PC-3 (cell line): ENCODE measurements around the gene NOP14. TPM values are rescaled to one million over a fixed set of nuclear protein-coding genes. Genes with fewer than 3 reads are reported as not detected.

ENCODE experiments used
- ATAC-seq: fragments of 200-7000 bp; cut with Tn5 transposase; 2 replicates; pipeline ENCODE4 v1.9.1; 2020; ENCODE audit warnings: mild to moderate bottlenecking, moderate library complexity
- BruUV-seq: library from RNA; stranded (reverse); fragments of 400-500 nt; replicated peaks from 2 replicates; lab custom pipeline; 2021; lab: Mats Ljungman, UMichigan
- CTCF ChIA-PET: fragments of 300-600 bp; sonication (Branson Sonifier 250); formaldehyde crosslinking; loops from one replicate; lab custom pipeline; 2022; ENCODE audit warnings: antibody characterized with exemption; lab: Charles Lee
- POLR2A ChIA-PET: fragments of 300-600 bp; sonication (Branson Sonifier 250); formaldehyde crosslinking; loops from one replicate; lab custom pipeline; 2022; ENCODE audit warnings: antibody characterized with exemption; ENCODE audit not compliant: unreplicated experiment; lab: Charles Lee
- DNase-seq: peaks from one replicate; pipeline ENCODE4 v3.0.0-alpha.2; 2015
- H2AFZ ChIP-seq: fragments of 300-600 bp; sonication (generic); 2 replicates; pipeline ENCODE4 v1.6.0; 2016; ENCODE audit warnings: antibody characterized with exemption, low read length
- H3F3A ChIP-seq: fragments of 300-600 bp; sonication (generic); one replicate; pipeline ENCODE4 v1.6.0; 2017; ENCODE audit warnings: antibody characterized with exemption, low read length, control low read depth, mild to moderate bottlenecking; ENCODE audit not compliant: unreplicated experiment
- H3K27ac ChIP-seq: fragments of 300-600 bp; sonication (generic); 2 replicates; pipeline ENCODE4 v1.5.1; 2016; ENCODE audit warnings: mild to moderate bottlenecking, low read length
- H3K27me3 ChIP-seq: fragments of 300-600 bp; sonication (generic); 2 replicates; pipeline ENCODE4 v1.6.1; 2016; ENCODE audit warnings: low read length, mixed read lengths
- H3K36me3 ChIP-seq: fragments of 300-600 bp; sonication (generic); 2 replicates; pipeline ENCODE4 v1.6.1; 2016; ENCODE audit warnings: low read depth, mixed run types, low read length, mixed read lengths
- H3K4me1 ChIP-seq: fragments of 300-600 bp; sonication (generic); 2 replicates; pipeline ENCODE4 v1.5.1; 2016; ENCODE audit warnings: low read length; ENCODE audit not compliant: insufficient read depth
- H3K4me2 ChIP-seq: fragments of 300-600 bp; sonication (generic); 2 replicates; pipeline ENCODE4 v1.6.0; 2016; ENCODE audit warnings: low read length
- H3K4me3 ChIP-seq: fragments of 300-600 bp; sonication (generic); 2 replicates; pipeline ENCODE4 v1.5.1; 2016; ENCODE audit warnings: mild to moderate bottlenecking, low read length, mixed read lengths
- H3K79me2 ChIP-seq: fragments of 300-600 bp; sonication (generic); 2 replicates; pipeline ENCODE4 v1.6.1; 2017; ENCODE audit warnings: low read length, mixed read lengths
- H3K9ac ChIP-seq: fragments of 300-600 bp; sonication (generic); 2 replicates; pipeline ENCODE4 v1.6.0; 2016; ENCODE audit warnings: mild to moderate bottlenecking, low read length
- H3K9me2 ChIP-seq: fragments of 300-600 bp; sonication (generic); replicated peaks from 2 replicates; pipeline ENCODE4 v1.6.1; 2016; ENCODE audit warnings: mixed run types, low read length, mixed read lengths
- H3K9me3 ChIP-seq: fragments of 300-600 bp; sonication (generic); 2 replicates; pipeline ENCODE4 v1.6.1; 2016; ENCODE audit warnings: low read length, mixed read lengths
- H4K20me1 ChIP-seq: fragments of 300-600 bp; sonication (generic); 2 replicates; pipeline ENCODE4 v1.6.1; 2016; ENCODE audit warnings: low read length, mixed read lengths
- CTCF ChIP-seq: fragments of 300-600 bp; sonication (generic); conservative IDR thresholded peaks from 2 replicates; pipeline ENCODE4 v1.5.1; 2017; ENCODE audit warnings: antibody characterized with exemption, low read depth, mild to moderate bottlenecking, low read length
- EZH2 ChIP-seq: fragments of 300-600 bp; sonication (generic); IDR thresholded peaks from one replicate; pipeline ENCODE4 v1.6.1; 2017; ENCODE audit warnings: antibody characterized with exemption, mild to moderate bottlenecking, low read length; ENCODE audit not compliant: unreplicated experiment
- EZH2phosphoT487 ChIP-seq: fragments of 300-600 bp; sonication (generic); IDR thresholded peaks from 2 replicates; pipeline ENCODE4 v1.6.1; 2018; ENCODE audit warnings: mild to moderate bottlenecking, antibody characterized with exemption, low read length, borderline replicate concordance
- intact Hi-C: fragments of 100-400 bp; cut with micrococcal nuclease; formaldehyde crosslinking; loops from 2 replicates; pipeline ENCODE4 v1.9.0; 2023
- total RNA-seq: library from RNA; depleted of rRNA; stranded (reverse); fragments of >200 nt; gene quantifications from 2 replicates; pipeline ENCODE4 v1.2.3, GENCODE V29; 2014

NOP14 gene
- total RNA-seq, 1 experiment from 2014 or later, result 26.0 TPM

DNA sequence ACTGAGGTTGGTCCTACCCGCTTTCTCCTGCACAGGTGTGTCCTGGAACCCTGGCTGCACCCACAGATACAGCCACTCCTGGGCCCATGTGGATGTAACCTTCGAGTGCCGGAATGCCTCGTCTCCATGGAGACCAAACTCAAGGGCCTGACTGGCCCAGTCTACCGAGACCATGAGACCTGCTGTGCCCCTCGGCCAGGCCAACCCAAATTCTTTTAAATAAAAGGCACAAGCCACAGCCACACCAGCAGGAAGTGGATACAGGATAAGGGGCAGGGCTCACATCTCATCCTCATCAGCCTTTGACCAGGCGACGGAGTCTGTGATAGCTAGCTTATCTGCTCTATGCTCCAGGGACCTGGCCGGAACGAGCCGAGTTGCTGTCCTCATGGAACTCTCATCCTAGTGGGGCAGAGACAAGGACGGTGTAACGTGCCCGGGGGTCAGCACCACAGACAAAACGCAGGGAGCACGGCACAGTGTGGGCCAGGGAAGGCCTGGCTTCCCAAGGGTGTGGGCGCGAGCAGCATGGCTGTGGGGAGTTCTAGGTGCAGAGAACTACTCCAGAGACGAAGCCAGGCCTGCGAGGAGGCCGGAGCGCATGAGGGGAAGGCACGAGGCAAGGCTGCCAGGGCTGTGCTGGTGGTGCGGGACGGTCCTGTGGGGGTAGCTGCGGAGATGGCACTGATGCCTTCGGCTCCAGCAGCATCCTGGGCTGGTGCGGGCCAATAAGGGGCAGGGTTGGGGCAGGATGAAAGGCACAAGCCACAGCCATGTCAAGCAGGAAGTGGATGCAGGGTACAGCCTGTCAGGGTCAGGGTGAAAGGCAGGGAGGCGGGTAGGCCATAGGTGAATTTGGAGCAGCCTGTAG, 22.7 kb downstream of the NOP14 start:
- Histone ChIP-seq H3K79me2 (peaks cover 2% of the 10 kb centered on the region; the same call in 1 of the 2 replicates), H3K27ac (no peak overlapping the region), H3F3A (peaks cover 5% of the 10 kb centered on the region), H3K4me2 (no peak overlapping the region), H4K20me1 (peaks cover 2% of the 10 kb centered on the region; the same call in 1 of the 2 replicates), H3K27me3 (no peaks in the 10 kb centered on the region), H2AFZ (no peak overlapping the region), H3K4me3 (no peak overlapping the region), H3K36me3 (peaks cover 20% of the 10 kb centered on the region), H3K4me1 (peaks cover 24% of the 10 kb centered on the region), H3K9me2 (no peaks in the 10 kb centered on the region), H3K9ac (no peak overlapping the region), H3K9me3 (no peaks in the 10 kb centered on the region)
- ATAC-seq, result no peak
- POLR2A ChIA-PET, result interaction anchor here (0.5 kb wide), 1 partner anchor 131 kb away, joined by 3 read pairs; no protein-coding TSS in a partner anchor
- intact Hi-C loops, result no loop called here
- TF ChIP-seq EZH2 (no peak), CTCF (no peak), EZH2phosphoT487 (no peak)
- DNase-seq, result no peak
- BruUV-seq, result no TSS peak
- CTCF ChIA-PET, result no interaction called here

DNA sequence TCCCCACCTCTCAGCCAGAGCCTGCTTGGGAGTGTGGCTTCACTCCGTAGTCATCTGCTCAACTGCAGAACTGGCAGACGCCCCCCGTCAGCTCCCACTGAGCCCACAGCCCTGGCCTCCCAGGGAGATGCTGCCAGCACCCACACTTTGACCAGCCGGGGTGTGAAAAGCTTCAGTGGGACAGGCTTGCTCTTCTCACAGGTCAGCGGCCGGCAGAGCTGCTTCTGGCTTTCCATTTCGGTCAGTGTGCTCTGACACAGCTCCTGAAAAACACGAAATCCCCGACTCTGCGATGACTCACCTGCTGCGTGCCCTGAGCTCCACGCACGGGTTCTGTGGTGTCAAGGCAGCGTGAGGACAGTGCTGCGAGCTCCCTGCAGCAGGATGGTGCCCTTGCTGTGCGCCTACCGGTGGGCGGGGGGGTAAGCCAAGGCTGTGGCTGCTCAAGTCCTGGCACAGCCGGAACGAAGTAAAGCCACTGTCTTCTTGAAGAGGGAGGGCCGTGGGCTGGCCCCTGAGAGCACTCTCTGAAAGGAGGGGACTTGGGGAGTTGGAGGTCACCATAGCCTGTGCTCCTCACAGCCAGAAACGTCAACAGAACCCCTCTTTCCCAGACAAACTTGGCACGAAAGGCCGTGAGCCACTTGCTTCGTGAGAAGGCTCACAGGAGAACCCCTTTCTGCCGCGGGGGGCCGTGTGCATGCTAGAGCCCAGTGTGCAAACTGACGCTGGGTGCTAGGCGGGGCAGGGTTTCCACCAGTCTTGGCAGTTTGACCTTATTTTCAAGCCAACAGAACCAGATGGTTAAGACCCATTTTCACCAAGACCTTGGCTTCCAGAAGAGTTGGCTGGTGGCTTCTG, 23.6 kb downstream of the NOP14 start:
- Histone ChIP-seq H3F3A (peaks cover 5% of the 10 kb centered on the region), H3K4me2 (no peak overlapping the region), H3K4me1 (peaks cover 25% of the 10 kb centered on the region), H3K79me2 (peaks cover 9% of the 10 kb centered on the region), H3K27me3 (no peaks in the 10 kb centered on the region), H3K9me2 (no peaks in the 10 kb centered on the region), H3K4me3 (no peak overlapping the region), H4K20me1 (peaks cover 2% of the 10 kb centered on the region; the same call in 1 of the 2 replicates), H3K36me3 (peaks cover 20% of the 10 kb centered on the region), H3K27ac (no peak overlapping the region), H3K9me3 (no peaks in the 10 kb centered on the region), H3K9ac (no peak overlapping the region), H2AFZ (no peak overlapping the region)
- ChIA-PET POLR2A (no interaction called here), CTCF (no interaction called here)
- intact Hi-C loops, result no loop called here
- no peak for DNase-seq
- no peak for TF ChIP-seq EZH2
- TF ChIP-seq EZH2phosphoT487, result no peak
- no peak for TF ChIP-seq CTCF
- ATAC-seq, result no peak
- BruUV-seq, result no TSS peak
